HEK293 (cell line): ENCODE results near the gene NFKBIL1.
A peak's percentile ranks its signal among the peaks of the same experiment; 100 is the strongest.

ENCODE experiments used
- CTCF ChIA-PET: fragments of 350-600 bp; formaldehyde crosslinking; extraction: SDS; loops from one replicate; lab custom pipeline; 2021; ENCODE audit warnings: antibody characterized with exemption; lab: Yijun Ruan, JAX
- POLR2A ChIA-PET: fragments of 300-600 bp; formaldehyde crosslinking; extraction: SDS; loops from one replicate; lab custom pipeline; 2020; ENCODE audit warnings: antibody characterized with exemption, inconsistent platforms; lab: Yijun Ruan, JAX
- H3K27ac ChIP-seq: fragments of 200-500 bp; sonication (Bioruptor generic); 2 replicates; pipeline ENCODE4 v1.5.1; 2014; ENCODE audit warnings: low read depth, low read length, control low read depth, inconsistent platforms; ENCODE audit errors: extremely low read depth
- H3K36me3 ChIP-seq, 2 experiments: fragments of 200-500 bp in 1 of 2; sonication (Bioruptor generic) in 1 of 2; 1 replicate in 1 of 2; 2 replicates in 1 of 2; pipeline ENCODE4 v1.5.1; 2014 to 2017; ENCODE audit warnings: inconsistent platforms in 2 of 2, low read length in 2 of 2; ENCODE audit not compliant: control insufficient read depth in 2 of 2, insufficient read depth in 1 of 2
- H3K4me1 ChIP-seq: fragments of 200-500 bp; sonication (Bioruptor generic); 2 replicates; pipeline ENCODE4 v1.5.1; 2014; ENCODE audit warnings: mild to moderate bottlenecking, low read length, inconsistent platforms; ENCODE audit not compliant: control insufficient read depth, insufficient read depth
- H3K4me3 ChIP-seq: 2 replicates; pipeline ENCODE4 v1.5.1; 2011; ENCODE audit warnings: low read depth, mild to moderate bottlenecking, control low read depth, low read length, moderate library complexity
- H3K9me3 ChIP-seq: fragments of 200-500 bp; sonication (Bioruptor generic); 2 replicates; pipeline ENCODE4 v1.5.1; 2014; ENCODE audit warnings: low read depth, low read length, inconsistent platforms; ENCODE audit not compliant: control insufficient read depth, insufficient read depth
- BCL11A ChIP-seq: fragments of 450-650 bp; formaldehyde crosslinking; IDR thresholded peaks from 2 replicates; pipeline ENCODE4 v1.5.1; 2016; ENCODE audit warnings: low read depth, missing biosample characterization, missing genetic modification characterization
- BCL11B ChIP-seq: fragments of 450-650 bp; formaldehyde crosslinking; IDR thresholded peaks from 2 replicates; pipeline ENCODE4 v1.5.1; 2016; ENCODE audit warnings: low read depth, missing biosample characterization, missing genetic modification characterization
- EGR2 ChIP-seq: fragments of 450-650 bp; formaldehyde crosslinking; IDR thresholded peaks from 2 replicates; pipeline ENCODE4 v1.5.1; 2016; ENCODE audit warnings: low read depth, missing biosample characterization, missing genetic modification characterization
- HOXD13 ChIP-seq: sonication (generic); formaldehyde crosslinking; IDR thresholded peaks from 2 replicates; pipeline ENCODE4 v1.8.0; 2022; ENCODE audit warnings: missing genetic modification reagents, borderline replicate concordance
- KLF1 ChIP-seq: fragments of 450-650 bp; formaldehyde crosslinking; IDR thresholded peaks from 2 replicates; pipeline ENCODE4 v1.5.1; 2016; ENCODE audit warnings: missing biosample characterization, missing genetic modification characterization
- KLF16 ChIP-seq: fragments of 450-650 bp; formaldehyde crosslinking; IDR thresholded peaks from 2 replicates; pipeline ENCODE4 v1.5.1; 2017; ENCODE audit warnings: missing biosample characterization, missing genetic modification characterization
- KLF7 ChIP-seq: fragments of 450-650 bp; formaldehyde crosslinking; IDR thresholded peaks from 2 replicates; pipeline ENCODE4 v1.5.1; 2016; ENCODE audit warnings: missing biosample characterization, missing genetic modification characterization, borderline replicate concordance
- PATZ1 ChIP-seq: fragments of 450-650 bp; formaldehyde crosslinking; IDR thresholded peaks from 2 replicates; pipeline ENCODE4 v1.5.1; 2016; ENCODE audit warnings: missing biosample characterization, missing genetic modification characterization
- PBX3 ChIP-seq: sonication (generic); formaldehyde crosslinking; IDR thresholded peaks from 2 replicates; pipeline ENCODE4 v1.8.1; 2022; ENCODE audit warnings: mild to moderate bottlenecking, moderate library complexity, missing genetic modification reagents
- PRDM1 ChIP-seq: fragments of 450-650 bp; formaldehyde crosslinking; IDR thresholded peaks from 2 replicates; pipeline ENCODE4; 2016; ENCODE audit warnings: missing biosample characterization, missing genetic modification characterization
- PRDM4 ChIP-seq: fragments of 450-650 bp; formaldehyde crosslinking; IDR thresholded peaks from 2 replicates; pipeline ENCODE4 v1.5.1; 2017; ENCODE audit warnings: missing biosample characterization, missing genetic modification characterization
- REST ChIP-seq: fragments of 450-650 bp; formaldehyde crosslinking; IDR thresholded peaks from 2 replicates; pipeline ENCODE4 v1.5.1; 2016; ENCODE audit warnings: missing biosample characterization, missing genetic modification characterization
- SP2 ChIP-seq: fragments of 450-650 bp; formaldehyde crosslinking; IDR thresholded peaks from 2 replicates; pipeline ENCODE4 v1.5.1; 2016; ENCODE audit warnings: missing biosample characterization, missing genetic modification characterization
- WT1 ChIP-seq: fragments of 450-650 bp; formaldehyde crosslinking; IDR thresholded peaks from 2 replicates; pipeline ENCODE4 v1.5.1; 2016; ENCODE audit warnings: missing biosample characterization, missing genetic modification characterization
- YY1 ChIP-seq: fragments of 450-650 bp; formaldehyde crosslinking; IDR thresholded peaks from 2 replicates; pipeline ENCODE4 v1.5.1; 2018; ENCODE audit warnings: missing biosample characterization, missing genetic modification characterization
- ZBTB6 ChIP-seq: fragments of 450-650 bp; formaldehyde crosslinking; IDR thresholded peaks from 2 replicates; pipeline ENCODE4 v1.5.1; 2017; ENCODE audit warnings: missing biosample characterization, missing genetic modification characterization
- ZNF10 ChIP-seq: fragments of 450-650 bp; formaldehyde crosslinking; IDR thresholded peaks from 2 replicates; pipeline ENCODE4 v1.5.1; 2017; ENCODE audit warnings: missing biosample characterization, missing genetic modification characterization
- ZNF155 ChIP-seq: fragments of 450-650 bp; formaldehyde crosslinking; IDR thresholded peaks from 2 replicates; pipeline ENCODE4 v1.5.1; 2016; ENCODE audit warnings: missing biosample characterization, missing genetic modification characterization
- ZNF239 ChIP-seq: fragments of 450-650 bp; formaldehyde crosslinking; IDR thresholded peaks from 2 replicates; pipeline ENCODE4 v1.5.1; 2016; ENCODE audit warnings: missing biosample characterization, missing genetic modification characterization
- ZNF366 ChIP-seq: fragments of 450-650 bp; formaldehyde crosslinking; conservative IDR thresholded peaks from 2 replicates; pipeline ENCODE4 v1.5.1; 2016; ENCODE audit warnings: missing biosample characterization, missing genetic modification characterization
- ZNF423 ChIP-seq: fragments of 450-650 bp; formaldehyde crosslinking; IDR thresholded peaks from 2 replicates; pipeline ENCODE4 v1.5.1; 2016; ENCODE audit warnings: missing biosample characterization, missing genetic modification characterization
- ZNF473 ChIP-seq: fragments of 450-650 bp; formaldehyde crosslinking; IDR thresholded peaks from 2 replicates; pipeline ENCODE4 v1.5.1; 2017; ENCODE audit warnings: missing biosample characterization, missing genetic modification characterization
- ZNF501 ChIP-seq: fragments of 450-650 bp; formaldehyde crosslinking; IDR thresholded peaks from 2 replicates; pipeline ENCODE4 v1.5.1; 2016; ENCODE audit warnings: missing biosample characterization, missing genetic modification characterization
- ZNF561 ChIP-seq: fragments of 450-650 bp; IDR thresholded peaks from 2 replicates; pipeline ENCODE4 v1.5.1; 2018; ENCODE audit warnings: missing biosample characterization, missing genetic modification characterization, borderline replicate concordance
- ZNF610 ChIP-seq: fragments of 450-650 bp; formaldehyde crosslinking; IDR thresholded peaks from 2 replicates; pipeline ENCODE4 v1.5.1; 2016; ENCODE audit warnings: missing biosample characterization, missing genetic modification characterization, borderline replicate concordance
- ZNF76 ChIP-seq: fragments of 450-650 bp; formaldehyde crosslinking; IDR thresholded peaks from 2 replicates; pipeline ENCODE4; 2016; ENCODE audit warnings: low read depth, missing biosample characterization, missing genetic modification characterization, borderline replicate concordance
- ZSCAN16 ChIP-seq: fragments of 450-650 bp; formaldehyde crosslinking; IDR thresholded peaks from 2 replicates; pipeline ENCODE4 v1.5.1; 2016; ENCODE audit warnings: missing biosample characterization, missing genetic modification characterization

NFKBIL1 gene

GRCh38 chr6:31546958-31547726 lies at the start of gene NFKBIL1:
TSS of gene NFKBIL1 (plus strand) at chr6:31547608. CDS start at chr6:31547695, 87 bp downstream.
- POLR2A ChIA-PET = interaction anchor here (0.6 to 3.1 kb wide), 27 partner anchors 9 to 316 kb away, joined by 3 to 20 read pairs (median 4); partner anchors contain the start of genes BAG6, C6orf47, GPANK1 and HSPA1B
- Histone ChIP-seq H3K9me3 (no peaks in the 10 kb centered on the region), H3K27ac (peak within 1 kb of the TSS; percentile 50), H3K36me3 (peaks cover 20 to 38% of the 10 kb centered on the region in 2 experiments; a peak in 2 of 3 replicates), H3K4me3 (peak within 1 kb of the TSS; percentile 47), H3K4me1 (peaks cover 2% of the 10 kb centered on the region; the same call in 1 of the 2 replicates)
- CTCF ChIA-PET = interaction anchor here (0.5 to 13.9 kb wide), 22 partner anchors 15 to 696 kb away, joined by 3 to 431 read pairs (median 5); partner anchors contain the start of genes APOM, LST1, LTB and MICB
- peak; percentile 88 for TF ChIP-seq ZNF561 (tag by site-specific recombination)
- TF ChIP-seq WT1 = peak; percentile 78
- peak; percentile 90 for TF ChIP-seq PRDM1 (tag by site-specific recombination)
- TF ChIP-seq ZNF76 (tag by site-specific recombination) = peak; percentile 85
- TF ChIP-seq EGR2 (tag by site-specific recombination) = peak; percentile 63
- no peak for TF ChIP-seq ZNF155 (tag by site-specific recombination)
- TF ChIP-seq YY1 (tag by site-specific recombination) = peak; percentile 87
- peak; percentile 98 for TF ChIP-seq KLF1 (tag by site-specific recombination)
- peak; percentile 43 for TF ChIP-seq PRDM4
- peak; percentile 100 for TF ChIP-seq KLF7 (tag by site-specific recombination)
- peak; percentile 55 for TF ChIP-seq ZNF239 (tag by site-specific recombination)
- TF ChIP-seq ZNF366 (tag by site-specific recombination) = peak; percentile 98
- no peak for TF ChIP-seq ZNF10 (tag by site-specific recombination)
- TF ChIP-seq HOXD13 = no peak
- TF ChIP-seq ZNF423 (tag by site-specific recombination) = no peak
- no peak for TF ChIP-seq BCL11A (tag by site-specific recombination)
- 0 out of 2 replicates have a peak, but pooled peaks have one; percentile 37 for TF ChIP-seq ZNF501 (tag by site-specific recombination)
- peak; percentile 43; the same call in 1 of the 2 replicates for TF ChIP-seq ZSCAN16 (tag by site-specific recombination)
- 0 out of 2 replicates have a peak, but pooled peaks have one; percentile 16 for TF ChIP-seq PBX3 (CRISPR knock-in tag)
- no peak for TF ChIP-seq ZNF473 (tag by site-specific recombination)
- peak; percentile 35; the same call in 1 of the 2 replicates for TF ChIP-seq ZBTB6 (tag by site-specific recombination)
- peak; percentile 97 for TF ChIP-seq KLF16 (tag by site-specific recombination)
- TF ChIP-seq REST (tag by site-specific recombination) = peak; percentile 41; the same call in 1 of the 2 replicates
- TF ChIP-seq BCL11B (tag by site-specific recombination) = peak; percentile 32; the same call in 1 of the 2 replicates
- TF ChIP-seq PATZ1 (tag by site-specific recombination) = peak; percentile 97
- TF ChIP-seq SP2 (tag by site-specific recombination) = peak; percentile 99
- TF ChIP-seq ZNF610 (tag by site-specific recombination) = peak; percentile 51; the same call in 1 of the 2 replicates
